ENCODE results near the gene TPD52L1.
"Not testable (repeated sequence)": the region's sequence is repeated elsewhere in the genome, so short reads cannot be mapped to it uniquely, and the experiment has no call there.

The TPD52L1 gene

GRCh38 chr6:125153391-125154117 lies at the start of gene TPD52L1:
TPD52L1 (plus strand) TSS chr6:125153773; CDS start chr6:125153952, 179 bp downstream.
- DNase-seq (ENCODE audit: low read depth) = peak; percentile 36

DNA sequence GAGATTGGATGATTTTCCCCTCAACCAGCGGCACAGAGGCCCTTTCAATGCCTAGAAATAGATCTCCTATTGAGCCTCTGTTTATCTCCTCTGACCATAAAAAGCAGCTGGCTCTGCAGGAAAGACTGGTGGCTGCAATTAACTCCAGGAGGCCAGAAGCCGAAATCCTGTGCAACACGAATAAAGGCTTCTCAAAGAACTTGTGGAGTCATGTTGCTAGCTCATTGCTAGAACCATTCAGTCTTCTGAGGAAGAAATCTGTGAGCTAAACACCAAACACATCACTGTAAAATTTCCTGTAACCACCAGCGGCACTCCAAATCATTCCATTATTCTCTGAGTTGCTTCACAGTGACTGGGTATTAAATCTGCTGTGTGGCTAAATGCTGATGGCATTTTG lies 49.1 kb upstream of the TPD52L1 start:
- no peak for DNase-seq (ENCODE audit: low read depth)

DNA sequence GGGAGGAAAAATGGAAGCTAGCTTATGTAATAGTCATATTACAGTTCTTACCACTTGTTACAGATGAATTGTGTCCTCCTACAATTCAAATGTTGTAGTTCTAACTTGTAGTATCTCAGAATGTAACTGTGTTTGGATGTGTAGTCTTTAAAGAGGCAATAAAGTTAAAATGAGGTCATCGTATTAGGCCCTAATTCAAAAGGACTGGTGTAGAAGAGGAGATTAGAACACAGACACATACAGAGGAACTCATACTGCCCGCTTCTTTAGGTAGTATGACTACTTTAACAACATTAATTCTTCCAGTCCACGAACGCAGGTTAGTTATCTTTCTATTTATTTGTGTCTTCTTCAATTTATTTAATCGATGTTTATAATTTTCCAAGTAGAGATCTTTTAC lies 46.5 kb upstream of the TPD52L1 start:
- no peak for DNase-seq (ENCODE audit: low read depth)

DNA sequence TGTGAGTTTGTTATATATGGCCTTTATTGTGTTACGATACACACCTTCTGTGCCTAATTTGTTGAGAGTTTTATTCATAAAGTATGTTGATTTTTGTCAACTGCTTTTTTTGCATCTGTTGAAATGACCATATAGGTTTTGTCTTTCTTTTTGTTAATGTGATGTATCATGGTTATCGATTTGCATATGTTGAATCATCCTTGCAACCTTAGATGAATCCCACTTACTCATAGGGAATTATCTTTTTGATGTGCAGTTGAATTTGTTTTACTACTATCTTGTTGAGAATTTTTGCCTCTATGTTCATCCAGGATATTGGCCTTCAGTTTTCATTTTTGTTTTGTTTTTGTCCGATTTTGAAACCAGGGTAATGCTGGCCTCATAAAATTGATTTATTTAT lies 45.7 kb upstream of the TPD52L1 start:
- DNase-seq (ENCODE audit: low read depth) = no peak

- DNase-seq (ENCODE audit: low read depth) = no peak
Observed at GRCh38 chr6:125110056-125110455, 43.5 kb upstream of the TPD52L1 start.

DNA sequence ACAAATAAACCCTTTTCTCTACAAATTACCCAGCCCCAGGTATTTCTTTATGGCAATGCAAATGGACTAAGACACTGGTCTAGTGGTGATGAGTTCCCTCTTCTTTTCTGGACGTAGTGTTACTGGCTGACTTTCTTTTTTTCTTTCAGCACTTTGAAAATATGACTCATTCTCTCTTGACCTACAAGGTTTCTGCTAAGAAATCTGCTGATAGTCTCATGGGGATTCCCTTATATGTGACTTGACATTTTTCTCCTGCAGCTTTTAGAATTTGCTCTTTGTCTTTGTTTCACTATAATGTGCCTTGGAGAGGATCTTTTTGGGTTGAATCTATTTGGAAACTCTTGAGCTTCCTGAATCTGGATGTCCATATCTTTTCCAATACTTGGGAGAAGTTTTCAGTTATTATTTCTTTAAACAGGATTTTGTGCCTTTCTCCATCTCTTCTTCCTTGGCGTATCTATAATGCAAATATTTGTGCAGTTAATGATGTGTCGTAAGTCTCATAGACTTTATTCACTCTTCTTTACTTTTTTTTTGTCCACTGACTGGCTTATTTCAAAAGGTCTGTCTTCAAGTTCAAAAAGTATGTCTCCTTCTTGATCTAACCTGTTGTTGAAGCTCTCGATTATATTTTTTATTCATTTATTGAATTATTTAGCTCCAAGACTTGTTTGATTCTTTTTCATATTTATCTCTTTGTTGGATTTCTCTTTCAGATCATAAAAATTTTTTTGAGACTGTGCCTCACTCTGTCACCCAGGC lies 42.2 kb upstream of the TPD52L1 start:
- DNase-seq (ENCODE audit: low read depth) = no peak

GRCh38 chr6:125112934-125113333 lies 40.6 kb upstream of the TPD52L1 start:
- no peak for DNase-seq (ENCODE audit: low read depth)

GRCh38 chr6:125114248-125114858 lies 39.2 kb upstream of the TPD52L1 start:
- no peak for DNase-seq (ENCODE audit: low read depth)

GRCh38 chr6:125116170-125116569 lies 37.4 kb upstream of the TPD52L1 start:
- no peak for DNase-seq (ENCODE audit: low read depth)

GRCh38 chr6:125116710-125117109 lies 36.9 kb upstream of the TPD52L1 start:
- no peak for DNase-seq (ENCODE audit: low read depth)

DNA sequence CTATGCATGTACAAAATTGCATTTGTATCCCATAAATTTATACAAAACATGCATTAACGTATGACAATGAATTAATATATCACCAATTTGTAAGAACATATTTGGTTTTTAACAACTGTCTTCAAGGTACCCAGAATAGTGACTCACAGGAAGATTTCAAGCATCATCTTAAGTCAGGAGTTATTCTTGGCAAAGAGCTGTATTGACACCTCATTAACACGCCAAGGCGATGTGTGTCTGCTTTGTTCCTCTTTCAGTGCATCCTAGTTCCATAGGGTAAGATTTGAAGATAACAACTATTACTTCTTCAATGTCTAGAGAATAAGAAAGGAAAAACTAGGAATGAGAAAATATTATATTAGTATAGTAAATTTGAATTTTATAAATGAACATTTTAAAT lies 35.8 kb upstream of the TPD52L1 start:
- DNase-seq (ENCODE audit: low read depth) = no peak

- no peak for DNase-seq (ENCODE audit: low read depth)
Observed at GRCh38 chr6:125120054-125120590, 33.5 kb upstream of the TPD52L1 start.

DNA sequence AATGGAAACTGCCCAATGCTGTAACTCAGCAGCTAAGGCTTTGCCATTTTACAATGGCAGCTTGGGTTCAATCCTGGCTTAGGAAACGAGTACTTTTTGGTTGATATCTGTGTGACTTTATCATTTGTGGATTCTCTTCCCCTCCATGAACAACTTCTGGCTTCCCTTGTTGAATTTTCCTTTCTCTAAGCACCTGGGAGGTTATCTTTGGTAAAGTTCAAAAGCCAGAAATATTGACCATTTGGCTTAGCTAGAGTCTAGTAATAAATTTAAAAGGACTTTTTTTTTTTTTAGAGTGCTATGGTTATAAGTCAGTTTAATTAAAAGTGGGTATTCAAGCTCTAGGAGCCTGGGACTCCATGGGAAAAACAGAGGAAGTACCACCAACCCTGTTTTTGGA lies 31.7 kb upstream of the TPD52L1 start:
- no peak for DNase-seq (ENCODE audit: low read depth)

DNA sequence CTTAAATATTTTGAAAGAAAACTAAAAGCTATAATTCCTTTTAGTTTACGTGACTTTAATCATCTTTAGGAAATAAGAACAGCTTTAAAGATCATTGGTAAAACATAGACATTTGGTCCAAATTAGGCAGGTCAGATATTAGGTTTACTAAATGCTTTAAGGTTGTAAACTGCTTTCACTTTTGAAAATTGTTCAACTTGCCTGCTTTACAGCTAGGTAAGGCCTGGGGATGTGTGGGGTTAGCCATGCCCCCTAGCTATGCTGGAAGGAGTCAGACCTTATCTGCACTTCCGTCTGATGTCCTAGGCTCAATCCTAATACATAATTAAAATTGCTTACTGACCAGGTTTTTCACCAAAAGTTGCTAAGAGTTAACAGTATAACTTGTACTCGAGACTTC lies 30.5 kb upstream of the TPD52L1 start:
- DNase-seq (ENCODE audit: low read depth) = no peak

DNA sequence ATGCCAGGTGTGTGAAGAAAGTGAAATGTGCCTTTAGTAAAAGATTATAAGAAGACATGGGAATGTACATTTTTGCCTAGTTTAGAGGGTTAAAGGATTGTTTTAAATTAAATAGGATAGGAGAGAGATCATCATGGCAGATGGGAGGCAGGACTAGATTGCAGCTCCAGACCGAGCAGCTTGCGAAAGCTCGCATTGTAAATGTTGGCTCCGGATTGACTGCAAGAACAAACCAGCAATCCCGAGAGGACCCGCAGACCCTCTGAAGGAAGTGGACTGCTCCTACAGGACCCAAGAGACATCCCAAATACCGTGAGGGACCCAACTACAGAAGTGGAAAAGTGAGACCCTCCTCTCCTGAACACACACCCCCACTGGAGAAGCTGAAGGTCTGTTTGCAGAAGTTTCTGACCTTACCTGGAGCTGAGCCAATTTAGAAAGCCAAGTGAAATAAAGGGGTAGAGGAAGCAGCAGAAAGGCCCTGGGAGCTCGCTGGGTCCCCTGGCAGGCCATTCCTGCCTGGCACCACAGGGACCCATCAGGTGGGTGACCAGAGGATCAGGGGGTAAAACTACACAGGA lies 30.0 kb upstream of the TPD52L1 start:
- DNase-seq (ENCODE audit: low read depth) = no peak

DNA sequence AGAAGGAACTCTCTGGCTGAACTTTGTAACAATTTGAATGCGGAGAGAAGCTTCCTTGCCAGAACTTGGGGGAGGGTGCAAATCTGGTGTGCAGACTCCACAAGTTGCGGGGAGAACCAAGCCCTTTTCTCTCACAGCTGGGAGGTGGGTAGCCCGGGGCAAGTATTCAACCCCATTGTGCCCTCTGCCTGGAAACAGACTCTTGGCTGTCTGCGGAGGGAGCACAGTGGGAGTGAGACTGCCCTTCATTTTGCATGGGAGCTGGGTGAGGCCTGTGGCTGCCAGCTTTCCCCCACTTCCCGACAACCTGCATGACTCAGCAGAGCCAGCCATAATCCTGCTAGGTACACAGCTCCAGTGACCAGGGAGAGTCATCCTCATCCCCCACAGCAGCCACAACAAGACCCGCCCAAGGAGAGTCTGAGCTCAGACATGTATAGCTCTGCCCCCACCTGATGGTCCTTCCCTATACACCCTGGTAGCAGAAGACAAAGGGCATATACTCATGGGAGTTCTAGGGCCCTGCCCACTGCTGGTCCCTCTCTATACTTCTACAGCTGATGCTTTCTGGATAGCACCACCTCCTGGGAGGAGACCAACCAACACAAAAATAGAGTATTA lies 29.4 kb upstream of the TPD52L1 start:
- DNase-seq (ENCODE audit: low read depth) = no peak

DNA sequence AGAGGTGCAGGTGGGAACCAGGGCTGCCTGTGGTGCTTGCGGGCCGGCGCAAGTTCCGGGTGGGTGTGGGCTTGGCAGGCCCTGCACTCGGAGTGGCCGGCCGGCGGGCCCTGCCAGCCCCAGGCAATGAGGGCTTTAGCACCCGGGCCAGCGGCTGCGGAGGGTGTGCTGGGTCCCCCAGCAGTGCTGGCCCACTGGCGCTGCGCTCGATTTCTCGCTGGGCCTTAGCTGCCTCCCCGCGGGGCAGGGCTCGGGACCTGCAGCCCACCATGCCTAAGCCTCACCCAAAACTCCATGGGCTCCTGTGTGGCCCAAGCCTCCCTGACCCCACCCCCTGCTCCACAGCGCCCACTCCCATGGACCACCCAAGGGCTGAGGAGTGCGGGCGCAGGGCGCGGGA lies 27.7 kb upstream of the TPD52L1 start:
- not testable (repeated sequence) for DNase-seq (ENCODE audit: low read depth)

- no peak for DNase-seq (ENCODE audit: low read depth)
Observed at GRCh38 chr6:125129354-125129753, 24.2 kb upstream of the TPD52L1 start.

DNA sequence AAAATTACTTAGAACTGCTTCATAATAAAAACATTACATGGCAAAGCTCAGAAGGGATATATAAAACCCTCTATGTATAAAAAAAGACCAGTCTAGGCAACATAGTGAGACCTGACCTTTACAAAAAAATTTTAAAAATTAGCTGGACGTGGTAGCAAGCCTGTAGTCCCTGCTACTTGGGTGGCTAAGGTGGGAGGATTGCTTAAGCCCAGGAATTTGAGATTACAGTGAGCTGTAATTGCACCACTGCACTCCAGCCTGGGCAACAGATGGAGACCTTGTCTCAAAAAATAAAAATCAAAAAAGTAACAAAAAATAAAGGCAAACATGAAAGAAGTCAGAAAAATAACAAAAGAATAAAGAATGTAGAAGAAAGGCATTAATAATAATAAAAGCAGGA lies 21.5 kb upstream of the TPD52L1 start:
- no peak for DNase-seq (ENCODE audit: low read depth)

- no peak for DNase-seq (ENCODE audit: low read depth)
Observed at GRCh38 chr6:125136378-125136777, 17.2 kb upstream of the TPD52L1 start.

DNA sequence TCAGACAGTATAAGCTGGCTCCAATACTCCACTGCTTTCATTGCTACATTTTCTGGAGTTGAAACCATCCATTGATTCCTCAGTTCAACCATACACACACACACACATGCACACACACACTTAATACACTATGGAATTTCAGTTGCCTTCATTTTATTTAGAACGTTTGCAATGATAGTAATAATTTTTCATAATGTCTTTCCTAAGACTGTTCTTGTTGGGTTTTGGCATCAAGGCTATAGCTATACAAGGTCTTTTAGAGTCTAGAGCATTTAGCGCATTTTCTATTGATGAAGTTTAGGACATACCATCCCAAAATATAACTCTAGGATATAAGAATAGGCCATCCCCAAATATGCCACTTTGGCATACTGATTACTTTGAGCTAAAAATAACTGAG lies 15.5 kb upstream of the TPD52L1 start:
- no peak for DNase-seq (ENCODE audit: low read depth)

DNA sequence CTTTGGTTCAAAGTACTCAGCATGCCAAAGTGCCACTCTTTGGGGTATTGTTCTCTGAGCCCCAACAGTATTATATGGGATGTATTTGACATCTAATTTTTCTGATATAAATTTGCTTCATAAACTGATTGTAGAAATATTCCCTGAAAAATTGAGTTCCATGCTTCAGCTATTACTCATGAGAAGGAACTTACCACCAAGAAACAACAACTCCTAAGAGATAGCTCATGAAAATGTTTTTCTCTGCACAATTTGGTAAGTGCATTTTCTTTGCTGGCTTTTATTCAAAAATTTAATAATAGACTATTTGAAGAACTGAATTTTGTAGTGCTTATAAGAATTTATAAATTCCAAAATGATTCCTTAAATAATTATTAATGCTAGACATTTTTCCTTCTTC lies 12.8 kb upstream of the TPD52L1 start:
- no peak for DNase-seq (ENCODE audit: low read depth)

Measured in stimulated activated CD8-positive, alpha-beta memory T cell treated with anti-CD3 and anti-CD28 coated beads, Interleukin-12 subunit alpha, Interleukin-12 subunit beta, amount 100 ng/mL, for 1 hour (primary cell).